CD4-positive, alpha-beta T cell treated with Interleukin-6 at 100 ng/mL for 8 hours (primary cell): ENCODE data around the gene RPL10A.

Experiments
- DNase-seq: peaks from one replicate; pipeline ENCODE4 v3.0.0-alpha.2; 2020; ENCODE audit warnings: mixed read lengths, low spot score

RPL10A gene

GRCh38 chr6:35448191-35448590 lies 20.0 kb upstream of the RPL10A start:
- no peak for DNase-seq

GRCh38 chr6:35449287-35449881 lies 18.8 kb upstream of the RPL10A start:
- peak; percentile 72 for DNase-seq

- DNase-seq: no peak
Observed at GRCh38 chr6:35451354-35452182, 16.6 kb upstream of the RPL10A start.

GRCh38 chr6:35452183-35453090 lies 15.8 kb upstream of the RPL10A start, which contains the start of gene FANCE:
TSS of gene FANCE (plus strand) at chr6:35452338. CDS start at chr6:35452546, 208 bp downstream.
- peak; percentile 90 for DNase-seq

GRCh38 chr6:35453236-35453635 lies 15.0 kb upstream of the RPL10A start:
- no peak for DNase-seq

- DNase-seq: no peak
Observed at GRCh38 chr6:35454391-35455110, 13.7 kb upstream of the RPL10A start.

GRCh38 chr6:35457907-35458306 lies 10.3 kb upstream of the RPL10A start:
- DNase-seq: no peak

GRCh38 chr6:35461270-35461669 lies 6.9 kb upstream of the RPL10A start:
- DNase-seq: no peak

- DNase-seq: no peak
Observed at GRCh38 chr6:35463292-35463691, 4.9 kb upstream of the RPL10A start.

- no peak for DNase-seq
Observed at GRCh38 chr6:35465646-35466045, 2.6 kb upstream of the RPL10A start.

- DNase-seq: no peak
Observed at GRCh38 chr6:35468980-35469750, 964 bp downstream of the RPL10A start.

GRCh38 chr6:35469751-35470662 lies 1.8 kb downstream of the RPL10A start:
- no peak for DNase-seq

- no peak for DNase-seq
Observed at GRCh38 chr6:35470663-35471120, 2.5 kb downstream of the RPL10A start.

- DNase-seq: no peak
Observed at GRCh38 chr6:35471836-35472345, 3.7 kb downstream of the RPL10A start.

GRCh38 chr6:35473075-35473849 lies 5.1 kb downstream of the RPL10A start:
- DNase-seq: no peak

- DNase-seq: no peak
Observed at GRCh38 chr6:35473850-35474130, 5.6 kb downstream of the RPL10A start.

- DNase-seq: no peak
Observed at GRCh38 chr6:35474131-35474941, 6.1 kb downstream of the RPL10A start.

- DNase-seq: no peak
Observed at GRCh38 chr6:35474942-35475570, 6.9 kb downstream of the RPL10A start.
